IMR-90 (cell line): Measurements from ENCODE around the gene TMEM214. TPM values are rescaled to one million over a fixed set of nuclear protein-coding genes. Genes with fewer than 3 reads are reported as not detected.

Source experiments
- ATAC-seq: fragments of 200-7000 bp; cut with Tn5 transposase; 2 replicates; pipeline ENCODE4 v1.9.1; 2020; ENCODE audit warnings: low read depth, mild to moderate bottlenecking, moderate library complexity
- BruUV-seq: library from RNA; stranded (reverse); fragments of 400-500 nt; replicated peaks from 2 replicates; lab custom pipeline; 2021; lab: Mats Ljungman, UMichigan
- CTCF ChIA-PET: fragments of 300-600 bp; formaldehyde crosslinking; extraction: SDS; loops from one replicate; lab custom pipeline; 2021; ENCODE audit warnings: antibody characterized with exemption; lab: Yijun Ruan, JAX
- POLR2A ChIA-PET: fragments of 300-600 bp; sonication (Branson Sonifier 250); formaldehyde crosslinking; loops from one replicate; lab custom pipeline; 2022; ENCODE audit warnings: antibody characterized with exemption; ENCODE audit not compliant: unreplicated experiment; lab: Charles Lee
- DNase-seq: peaks from one replicate; pipeline ENCODE4 v3.0.0; 2013
- H2AFZ ChIP-seq: replicated peaks from 2 replicates; pipeline ENCODE3; 2013; ENCODE audit warnings: low read length, mild to moderate bottlenecking; ENCODE audit not compliant: poor library complexity
- H2AK5ac ChIP-seq: 2 replicates; pipeline ENCODE4 v1.6.1; 2013; ENCODE audit warnings: low read depth, low read length, inconsistent platforms
- H2AK9ac ChIP-seq: replicated peaks from 2 replicates; pipeline ENCODE3; 2013; ENCODE audit warnings: mild to moderate bottlenecking, low read depth, low read length, moderate library complexity; ENCODE audit not compliant: poor library complexity
- H2BK120ac ChIP-seq: 2 replicates; pipeline ENCODE4 v1.6.1; 2013; ENCODE audit warnings: low read depth, low read length, inconsistent platforms
- H2BK15ac ChIP-seq: 3 replicates; pipeline ENCODE4 v1.6.1; 2013; ENCODE audit warnings: low read depth, low read length, inconsistent platforms
- H2BK20ac ChIP-seq: 2 replicates; pipeline ENCODE4 v1.6.1; 2013; ENCODE audit warnings: low read depth, mild to moderate bottlenecking, inconsistent platforms, low read length, moderate library complexity
- H2BK5ac ChIP-seq: 2 replicates; pipeline ENCODE4 v1.6.1; 2013; ENCODE audit warnings: mild to moderate bottlenecking, low read depth, low read length, inconsistent platforms; ENCODE audit not compliant: poor library complexity, severe bottlenecking
- H3K14ac ChIP-seq: replicated peaks from 2 replicates; pipeline ENCODE4 v1.6.1; 2013; ENCODE audit warnings: low read depth, low read length, inconsistent platforms
- H3K18ac ChIP-seq: 2 replicates; pipeline ENCODE4 v1.6.1; 2013; ENCODE audit warnings: low read depth, low read length, control low read depth
- H3K23ac ChIP-seq: 2 replicates; pipeline ENCODE4 v1.6.1; 2013; ENCODE audit warnings: low read depth, low read length, inconsistent platforms
- H3K27ac ChIP-seq: 2 replicates; pipeline ENCODE4 v1.5.1; 2013; ENCODE audit warnings: mild to moderate bottlenecking, control low read depth, low read length; ENCODE audit not compliant: insufficient read depth
- H3K27me3 ChIP-seq: 2 replicates; pipeline ENCODE4 v1.6.1; 2013; ENCODE audit warnings: low read length; ENCODE audit not compliant: control insufficient read depth, insufficient read depth
- H3K36me3 ChIP-seq: 2 replicates; pipeline ENCODE4 v1.6.1; 2013; ENCODE audit warnings: low read length, mixed read lengths; ENCODE audit not compliant: control insufficient read depth, insufficient read depth
- H3K4ac ChIP-seq: 2 replicates; pipeline ENCODE4 v1.6.1; 2013; ENCODE audit warnings: low read depth, low read length, inconsistent platforms
- H3K4me1 ChIP-seq: 2 replicates; pipeline ENCODE4 v1.6.1; 2013; ENCODE audit warnings: low read length, mixed read lengths; ENCODE audit not compliant: control insufficient read depth, insufficient read depth
- H3K4me2 ChIP-seq: 2 replicates; pipeline ENCODE4 v1.6.1; 2013; ENCODE audit warnings: low read depth, mild to moderate bottlenecking, control low read depth, low read length, moderate library complexity
- H3K4me3 ChIP-seq: 2 replicates; pipeline ENCODE4 v1.5.1; 2013; ENCODE audit warnings: low read depth, mild to moderate bottlenecking, control low read depth, low read length, moderate library complexity; ENCODE audit not compliant: insufficient read depth
- H3K56ac ChIP-seq: 2 replicates; pipeline ENCODE4 v1.6.1; 2013; ENCODE audit warnings: low read length, inconsistent platforms; ENCODE audit not compliant: insufficient read depth; ENCODE audit errors: extremely low read depth
- H3K79me1 ChIP-seq, 2 experiments: 2 replicates each; pipeline ENCODE4 v1.6.1; 2013; ENCODE audit warnings: low read length in 2 of 2, inconsistent platforms in 1 of 2, low read depth in 1 of 2
- H3K9ac ChIP-seq: 2 replicates; pipeline ENCODE4 v1.6.1; 2013; ENCODE audit warnings: low read depth, low read length, control low read depth
- H3K9me1 ChIP-seq: 2 replicates; pipeline ENCODE4 v1.6.1; 2013; ENCODE audit warnings: low read length, inconsistent platforms; ENCODE audit not compliant: insufficient read depth
- H3K9me3 ChIP-seq: 2 replicates; pipeline ENCODE4 v1.6.1; 2013; ENCODE audit warnings: low read length; ENCODE audit not compliant: control insufficient read depth, insufficient read depth
- H4K20me1 ChIP-seq: 2 replicates; pipeline ENCODE4 v1.6.1; 2013; ENCODE audit warnings: low read length, inconsistent platforms; ENCODE audit not compliant: insufficient read depth
- H4K5ac ChIP-seq: 2 replicates; pipeline ENCODE4 v1.6.1; 2013; ENCODE audit warnings: mild to moderate bottlenecking, low read depth, low read length, control low read depth
- H4K8ac ChIP-seq, 2 experiments: 2 replicates each; pipeline ENCODE4 v1.6.1; 2013; ENCODE audit warnings: low read depth in 2 of 2, low read length in 2 of 2, control low read depth in 1 of 2, inconsistent platforms in 1 of 2
- H4K91ac ChIP-seq: 2 replicates; pipeline ENCODE4 v1.6.1; 2013; ENCODE audit warnings: low read depth, low read length, inconsistent platforms; ENCODE audit not compliant: insufficient read depth
- BHLHE40 ChIP-seq: fragments of 150-350 bp; IDR thresholded peaks from 2 replicates; pipeline ENCODE4 v1.6.1; 2016; ENCODE audit warnings: mild to moderate bottlenecking, low read depth, low read length
- CEBPB ChIP-seq: IDR thresholded peaks from 2 replicates; pipeline ENCODE4 v1.6.1; 2012; ENCODE audit warnings: low read depth, low read length, improper control_type of control experiment
- CHD1 ChIP-seq: IDR thresholded peaks from 2 replicates; pipeline ENCODE4 v1.6.1; 2012; ENCODE audit warnings: low read depth, low read length, improper control_type of control experiment
- CTCF ChIP-seq: conservative IDR thresholded peaks from 2 replicates; pipeline ENCODE4 v1.5.1; 2012; ENCODE audit warnings: mild to moderate bottlenecking, low read depth, low read length, improper control_type of control experiment
- MAFK ChIP-seq: IDR thresholded peaks from 2 replicates; pipeline ENCODE4 v1.6.1; 2012; ENCODE audit warnings: low read depth, low read length, improper control_type of control experiment
- RAD21 ChIP-seq: IDR thresholded peaks from 2 replicates; pipeline ENCODE4 v1.6.1; 2012; ENCODE audit warnings: low read length, improper control_type of control experiment
- RCOR1 ChIP-seq: IDR thresholded peaks from 2 replicates; pipeline ENCODE4 v1.6.1; 2012; ENCODE audit warnings: mild to moderate bottlenecking, low read length, improper control_type of control experiment; ENCODE audit not compliant: insufficient replicate concordance
- WGBS, 2 experiments: methylation state at CpG; one replicate each; pipeline versions ENCODE4 v1.1.5 to v1.1.7; 2013; ENCODE audit warnings: missing lambda C conversion rate in 2 of 2; ENCODE audit not compliant: insufficient read length in 1 of 2; ENCODE audit errors: extremely low coverage in 2 of 2; 5-methylcytosine and 5-hydroxymethylcytosine counted together
- dilution Hi-C: fragments of 300-500 bp; cut with HindIII; formaldehyde crosslinking; loops from one replicate; pipeline ENCODE4 v1.14.3; 2018; ENCODE audit warnings: low sequenced_read_pairs; ENCODE audit not compliant: unreplicated experiment
- in situ Hi-C: fragments of 300-500 bp; cut with MboI; formaldehyde crosslinking; loops from 3 replicates; pipeline ENCODE4 v1.14.3; 2019; ENCODE audit warnings: low sequenced_read_pairs, inconsistent platforms, mixed read lengths
- intact Hi-C: fragments of 100-400 bp; cut with micrococcal nuclease; formaldehyde crosslinking; loops from 2 replicates; pipeline ENCODE4 v1.10.0; 2022
- polyA plus RNA-seq, 3 experiments: library from polyadenylated mRNA; depleted of rRNA; stranded (reverse); fragments of >200 nt; gene quantifications; 2 replicates each; pipeline ENCODE4 v1.2.3, GENCODE V29; 2012; ENCODE audit warnings: low replicate concordance in 1 of 3
- total RNA-seq: library from RNA; depleted of rRNA; stranded (reverse); fragments of >200 nt; gene quantifications from 2 replicates; pipeline ENCODE4 v1.2.3, GENCODE V29; 2012

TMEM214 gene
- total and polyA plus RNA-seq, 2 of the 4 experiments (the other 2 are of a cell fraction), result 32.1 to 121 TPM

DNA sequence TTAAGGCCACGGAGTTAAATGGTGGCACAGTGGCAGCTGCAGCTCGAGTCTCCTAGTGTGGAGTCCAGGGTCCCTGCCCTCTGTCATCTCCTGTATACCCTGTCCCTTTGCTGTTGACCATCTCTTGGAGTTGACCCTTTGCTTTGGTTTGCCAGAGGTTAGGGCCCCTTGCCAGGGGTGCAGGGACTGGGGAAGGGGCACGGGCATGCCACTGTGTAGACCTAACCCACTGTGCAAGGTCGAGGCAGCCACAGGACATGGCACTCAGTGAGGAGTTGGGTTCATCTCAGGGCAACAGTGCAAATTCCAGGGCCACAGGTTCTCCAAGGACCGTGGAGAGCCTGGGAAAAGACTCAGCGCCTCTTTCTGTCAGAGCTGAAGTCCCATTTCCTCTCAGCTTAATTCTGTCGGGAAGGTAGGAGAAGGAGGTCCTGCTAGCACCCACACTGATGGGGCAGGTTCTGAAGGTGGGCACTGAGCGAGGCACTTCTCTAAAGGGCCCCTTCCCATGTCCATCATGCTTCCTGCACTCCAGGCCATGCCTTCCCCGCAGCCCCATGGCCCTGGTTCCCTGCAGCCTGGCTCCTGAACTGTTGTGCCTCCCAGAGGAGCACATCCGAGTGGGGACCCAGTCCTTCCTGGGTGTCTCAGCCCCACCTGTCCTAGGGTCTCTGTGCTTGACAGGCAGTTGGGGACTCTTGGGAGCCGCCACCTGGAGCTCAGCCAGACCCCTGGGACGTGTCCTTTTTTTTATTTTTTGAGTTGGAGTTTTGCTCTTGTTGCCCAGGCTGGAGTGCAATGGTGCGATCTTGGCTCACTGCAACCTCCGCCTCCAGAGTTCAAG is 56.6 kb downstream of the TMEM214 start:
- Histone ChIP-seq H3K23ac (no peak overlapping the region), H2BK120ac (no peak overlapping the region), H4K5ac (no peak overlapping the region), H2AK5ac (no peak overlapping the region), H3K56ac (no peak overlapping the region), H3K4ac (no peak overlapping the region), H3K36me3 (peaks cover 4% of the 10 kb centered on the region; the same call in 1 of the 2 replicates), H3K9me1 (no peaks in the 10 kb centered on the region; the same call in 1 of the 2 replicates), H4K91ac (no peak overlapping the region), H2BK5ac (no peak overlapping the region), H3K79me1 (peaks cover 0 to 7% of the 10 kb centered on the region in 2 experiments; a peak in 1 of 4 replicates), H2AK9ac (no peak overlapping the region), H2BK20ac (no peak overlapping the region), H3K9ac (no peak overlapping the region), H4K8ac (no peak overlapping the region), H3K18ac (no peak overlapping the region), H4K20me1 (no peaks in the 10 kb centered on the region; the same call in 1 of the 2 replicates), H2AFZ (no peak overlapping the region), H3K9me3 (no peaks in the 10 kb centered on the region), H3K14ac (no peak overlapping the region), H2BK15ac (no peak overlapping the region), H3K4me1 (peaks cover 6% of the 10 kb centered on the region), H3K27ac (no peak overlapping the region), H3K4me3 (no peak overlapping the region), H3K4me2 (no peak overlapping the region), H3K27me3 (no peaks in the 10 kb centered on the region)
- DNase-seq, result no peak
- POLR2A ChIA-PET, result no interaction called here
- in situ Hi-C loops, result no loop called here
- TF ChIP-seq BHLHE40, result no peak
- TF ChIP-seq RCOR1, result no peak
- TF ChIP-seq RAD21, result no peak
- no peak for TF ChIP-seq CTCF
- no peak for TF ChIP-seq CHD1
- TF ChIP-seq CEBPB, result no peak
- TF ChIP-seq MAFK, result no peak
- no TSS peak for BruUV-seq
- intact Hi-C loops, result loop anchor here (5.0 kb wide), 1 partner anchor 242 kb away; the partner anchor contains the start of gene DPYSL5
- WGBS, 2 experiments, result 79% methylated on average over 7 of the region's 14 CpGs; no CpG with 5 or more reads in 1 of the 2 experiments
- dilution Hi-C loops, result no loop called here
- CTCF ChIA-PET, result interaction anchor here (0.6 to 1.1 kb wide), 4 partner anchors 8 to 243 kb away, joined by 3 read pairs; partner anchors contain the start of gene AGBL5
- no peak for ATAC-seq
